GM10847 (cell line): ENCODE measurements around the gene ZSWIM9.

Experiments
- POLR2A ChIP-seq: IDR thresholded peaks from 2 replicates; pipeline ENCODE4 v1.6.1; 2011; ENCODE audit not compliant: insufficient read length; ENCODE audit errors: extremely low read depth

The ZSWIM9 gene

GRCh38 chr19:48239582-48240141, 69.2 kb downstream of the ZSWIM9 start:
- TF ChIP-seq POLR2A = no peak

- TF ChIP-seq POLR2A = no peak
These were observed 73.8 kb downstream of the ZSWIM9 start for GRCh38 chr19:48244281-48244680.

GRCh38 chr19:48246101-48246500, 75.6 kb downstream of the ZSWIM9 start:
- TF ChIP-seq POLR2A = no peak

GRCh38 chr19:48247212-48247611, 76.7 kb downstream of the ZSWIM9 start:
- TF ChIP-seq POLR2A = no peak
